Activated naive CD4-positive, alpha-beta T cell treated with anti-CD3 and anti-CD28 coated beads for 36 hours (primary cell): ENCODE measurements around the gene CCL2. TPM values are rescaled to one million over a fixed set of nuclear protein-coding genes. Genes with fewer than 3 reads are reported as not detected.
"Not testable (repeated sequence)": the region's sequence is repeated elsewhere in the genome, so short reads cannot be mapped to it uniquely, and the experiment has no call there.

Source experiments
- CTCF ChIA-PET: fragments of 350-600 bp; sonication (Branson Sonifier 250); formaldehyde crosslinking; loops from one replicate; lab custom pipeline; 2021; ENCODE audit warnings: antibody characterized with exemption; lab: Charles Lee
- DNase-seq: peaks from one replicate; pipeline ENCODE4 v3.0.0-alpha.2; 2020
- H3K27ac Mint-ChIP-seq: one replicate; pipeline ENCODE4 v1.8.0; 2021; ENCODE audit warnings: mild to moderate bottlenecking, mixed read lengths
- H3K27me3 Mint-ChIP-seq: one replicate; pipeline ENCODE4 v1.8.0; 2021; ENCODE audit warnings: low read depth, mixed read lengths
- H3K36me3 Mint-ChIP-seq: one replicate; pipeline ENCODE4 v1.8.0; 2021; ENCODE audit warnings: low read depth, mixed read lengths
- H3K4me1 Mint-ChIP-seq: one replicate; pipeline ENCODE4 v1.8.0; 2021; ENCODE audit warnings: low read depth, mixed read lengths
- H3K4me3 Mint-ChIP-seq: one replicate; pipeline ENCODE4 v1.8.0; 2021; ENCODE audit warnings: mild to moderate bottlenecking, moderate library complexity, mixed read lengths
- H3K9me3 Mint-ChIP-seq: one replicate; pipeline ENCODE4 v1.8.0; 2021; ENCODE audit warnings: mixed read lengths
- intact Hi-C: fragments of 100-400 bp; cut with micrococcal nuclease; formaldehyde crosslinking; loops from one replicate; pipeline ENCODE4 v1.15.1; 2023
- total RNA-seq, 2 experiments: library from RNA; stranded (reverse); gene quantifications; one replicate each; pipeline ENCODE4 v1.2.3, GENCODE V29; 2021

CCL2 gene
- total RNA-seq, 2 experiments from 2014 or later = not detected

DNA sequence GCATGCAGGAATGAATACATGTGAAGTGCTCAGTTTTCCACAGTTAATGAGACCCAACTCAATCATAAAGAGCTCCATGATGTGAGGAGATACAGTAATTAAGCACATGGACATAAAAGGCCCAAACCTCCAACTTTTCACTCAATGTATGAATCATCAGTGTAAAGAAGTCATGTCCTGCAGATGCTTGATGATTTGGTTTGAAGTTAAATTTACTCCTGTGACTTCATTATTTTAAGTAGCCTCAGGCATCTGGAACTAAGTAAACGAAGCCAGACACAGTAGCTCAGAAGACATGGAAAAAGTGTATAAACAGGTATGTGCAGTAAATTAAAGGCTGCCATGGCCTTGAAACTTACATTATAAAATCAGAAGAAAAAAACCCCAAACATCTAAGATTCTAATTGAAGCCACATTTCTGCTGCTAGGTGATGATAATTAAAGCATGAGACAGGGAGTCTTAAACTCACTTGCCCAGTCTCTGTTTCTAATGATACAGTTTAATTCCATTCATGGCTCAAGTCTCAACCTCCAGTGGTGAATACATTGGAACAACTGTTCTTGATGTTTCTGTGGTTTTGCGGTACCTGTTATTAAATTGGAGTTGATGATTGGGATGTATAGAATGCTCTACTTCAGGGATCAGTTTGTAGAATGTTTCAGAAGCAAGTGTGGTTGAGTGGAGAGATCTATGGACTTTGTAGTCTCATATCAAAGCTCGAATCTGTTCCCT, 28.9 kb upstream of the CCL2 start:
- Mint-ChIP-seq H3K36me3 (no peaks in the 10 kb centered on the region), H3K4me3 (no peak overlapping the region), H3K9me3 (peaks cover 6% of the 10 kb centered on the region), H3K27ac (no peak overlapping the region), H3K4me1 (no peaks in the 10 kb centered on the region), H3K27me3 (peaks cover 25% of the 10 kb centered on the region)
- no peak for DNase-seq
- intact Hi-C loops = no loop called here
- CTCF ChIA-PET = no interaction called here

DNA sequence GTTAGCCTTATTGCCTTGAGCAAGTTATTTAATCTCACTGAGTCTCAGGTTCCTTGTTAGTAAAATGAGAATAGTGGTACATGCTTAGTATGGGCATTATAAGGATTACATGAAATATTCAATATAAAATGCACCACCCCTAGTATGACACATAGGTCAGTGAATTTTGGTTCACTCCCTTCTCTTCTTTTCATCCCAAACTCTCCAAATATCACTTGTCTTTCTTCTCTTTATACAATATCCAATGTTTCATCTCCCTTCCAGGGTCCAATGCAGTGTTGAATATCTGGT, 28.4 kb upstream of the CCL2 start:
- CTCF ChIA-PET = no interaction called here
- H3K36me3 Mint-ChIP-seq = no peaks in the 10 kb centered on the region
- no peaks in the 10 kb centered on the region for H3K4me1 Mint-ChIP-seq
- no peak for DNase-seq
- no peak overlapping the region for H3K4me3 Mint-ChIP-seq
- no peak overlapping the region for H3K27ac Mint-ChIP-seq
- peaks cover 6% of the 10 kb centered on the region for H3K9me3 Mint-ChIP-seq
- H3K27me3 Mint-ChIP-seq = peaks cover 28% of the 10 kb centered on the region
- intact Hi-C loops = no loop called here

DNA sequence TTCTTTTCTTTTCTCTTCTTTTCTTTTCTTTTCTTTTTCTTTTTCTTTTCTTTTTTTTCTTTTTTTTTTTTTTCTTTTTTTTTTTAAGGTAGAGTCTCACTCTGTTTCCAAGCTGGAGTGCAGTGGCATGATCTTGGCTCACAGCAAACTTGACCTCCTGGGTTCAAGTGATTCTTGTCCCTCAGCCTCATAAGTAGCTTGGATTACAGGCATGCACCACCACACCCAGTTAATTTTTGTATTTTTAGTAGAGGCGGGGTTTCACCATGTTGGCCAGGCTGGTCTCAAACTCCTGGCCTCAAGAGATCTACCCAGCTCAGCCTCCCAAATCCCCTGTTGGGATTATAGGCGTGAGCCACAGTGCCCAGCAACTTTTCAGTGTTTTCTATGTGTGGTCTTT, 27.8 kb upstream of the CCL2 start:
- intact Hi-C loops, DNase-seq, H3K36me3 Mint-ChIP-seq, H3K9me3 Mint-ChIP-seq, H3K4me3 Mint-ChIP-seq, H3K4me1 Mint-ChIP-seq, CTCF ChIA-PET, H3K27ac Mint-ChIP-seq: not testable (repeated sequence)
- H3K27me3 Mint-ChIP-seq = peaks cover 26% of the 10 kb centered on the region

DNA sequence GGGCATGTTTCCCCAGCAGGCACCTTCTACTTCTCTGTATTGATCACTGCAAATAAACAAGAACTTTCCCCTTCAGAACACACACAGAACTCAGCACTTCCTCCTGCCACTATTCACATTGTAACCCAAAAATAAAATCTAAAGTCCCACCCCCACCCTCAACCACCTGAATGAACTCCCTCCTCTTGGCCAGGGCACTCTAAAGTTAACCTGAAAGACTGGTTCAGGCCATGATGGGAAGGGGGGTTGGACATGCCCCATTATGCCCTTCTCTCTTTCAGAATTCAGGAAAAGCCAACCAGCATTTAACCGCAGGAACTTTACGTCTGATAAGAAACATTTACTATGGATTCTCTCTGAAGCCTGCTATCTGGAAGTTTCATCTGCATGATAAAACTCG, 27.4 kb upstream of the CCL2 start:
- H3K27me3 Mint-ChIP-seq = peaks cover 28% of the 10 kb centered on the region
- H3K27ac Mint-ChIP-seq = no peak overlapping the region
- no peak for DNase-seq
- peaks cover 6% of the 10 kb centered on the region for H3K9me3 Mint-ChIP-seq
- H3K4me1 Mint-ChIP-seq = no peaks in the 10 kb centered on the region
- intact Hi-C loops = no loop called here
- H3K4me3 Mint-ChIP-seq = no peak overlapping the region
- no peaks in the 10 kb centered on the region for H3K36me3 Mint-ChIP-seq
- CTCF ChIA-PET = no interaction called here

DNA sequence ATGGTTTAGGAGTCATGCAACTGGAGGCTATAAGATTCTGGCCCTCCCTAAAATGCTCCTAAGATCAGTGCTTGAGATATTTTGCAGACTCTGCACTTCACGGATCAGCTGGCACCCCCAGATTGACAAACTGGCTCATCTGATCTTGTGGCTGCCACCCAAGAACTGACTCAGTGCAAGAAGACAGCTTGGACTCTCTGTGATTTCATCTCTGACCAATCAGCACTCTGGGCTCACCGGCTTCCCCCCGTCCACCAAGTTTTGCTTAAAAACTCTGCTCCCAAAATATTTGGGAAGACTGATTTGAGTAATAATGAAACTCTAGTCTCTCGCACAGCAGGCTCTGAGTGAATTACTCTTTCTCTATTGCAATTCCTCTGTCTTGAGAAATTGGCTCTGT, 26.3 kb upstream of the CCL2 start:
- Mint-ChIP-seq H3K4me1 (no peaks in the 10 kb centered on the region), H3K36me3 (no peaks in the 10 kb centered on the region), H3K4me3 (no peak overlapping the region), H3K27me3 (peaks cover 31% of the 10 kb centered on the region), H3K27ac (no peak overlapping the region), H3K9me3 (peaks cover 6% of the 10 kb centered on the region)
- intact Hi-C loops = no loop called here
- DNase-seq = no peak
- CTCF ChIA-PET = interaction anchor here (2.0 kb wide), 1 partner anchor 28 kb away, joined by 8 read pairs; no protein-coding TSS in a partner anchor

DNA sequence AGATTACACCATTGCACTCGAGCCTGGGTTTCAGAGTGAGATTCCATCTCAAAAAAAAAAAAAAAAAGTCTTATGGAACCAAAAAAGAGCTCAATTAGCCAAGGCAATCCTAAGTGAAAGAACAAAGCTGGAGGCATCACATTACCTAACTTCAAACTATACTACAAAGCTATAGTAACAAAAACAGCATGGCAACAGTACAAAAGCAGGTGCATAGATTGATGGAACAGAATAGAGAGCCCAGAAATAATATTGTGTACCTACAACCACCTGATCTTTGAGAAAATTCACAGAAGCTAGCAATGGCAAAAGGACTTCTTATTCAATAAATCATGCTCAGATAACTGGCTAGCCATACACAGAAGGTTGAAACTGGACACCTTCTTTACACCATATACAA, 24.7 kb upstream of the CCL2 start:
- Mint-ChIP-seq H3K27ac (no peak overlapping the region), H3K36me3 (no peaks in the 10 kb centered on the region), H3K4me1 (no peaks in the 10 kb centered on the region), H3K27me3 (peaks cover 29% of the 10 kb centered on the region), H3K9me3 (peaks cover 6% of the 10 kb centered on the region), H3K4me3 (no peak overlapping the region)
- CTCF ChIA-PET = interaction anchor here (0.6 to 2.0 kb wide), 3 partner anchors 30 to 167 kb away, joined by 3 to 8 read pairs (median 3); no protein-coding TSS in a partner anchor
- intact Hi-C loops = no loop called here
- no peak for DNase-seq

DNA sequence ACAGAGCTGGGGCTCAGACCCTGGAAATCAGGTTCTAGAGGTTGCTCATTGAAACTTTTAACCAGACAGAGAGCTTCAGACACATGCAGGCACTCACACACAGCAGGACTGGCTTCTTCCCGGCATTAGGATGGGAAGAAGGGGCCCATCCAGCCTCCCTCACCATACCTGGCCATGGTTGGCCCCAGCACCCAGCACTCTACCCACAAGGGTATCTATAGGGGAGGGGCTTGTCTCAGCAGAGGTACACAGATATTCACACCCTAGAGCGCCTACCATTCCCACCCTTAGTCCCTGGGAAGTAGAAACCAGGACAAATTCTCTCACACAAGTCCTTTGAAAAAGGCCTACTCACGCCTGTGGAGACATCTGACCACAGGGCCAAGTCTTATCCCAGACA, 20.5 kb upstream of the CCL2 start:
- H3K9me3 Mint-ChIP-seq = peaks cover 4% of the 10 kb centered on the region
- CTCF ChIA-PET = no interaction called here
- no peak overlapping the region for H3K4me3 Mint-ChIP-seq
- no peaks in the 10 kb centered on the region for H3K36me3 Mint-ChIP-seq
- peaks cover 25% of the 10 kb centered on the region for H3K27me3 Mint-ChIP-seq
- intact Hi-C loops = no loop called here
- H3K27ac Mint-ChIP-seq = no peak overlapping the region
- DNase-seq = no peak
- H3K4me1 Mint-ChIP-seq = no peaks in the 10 kb centered on the region

DNA sequence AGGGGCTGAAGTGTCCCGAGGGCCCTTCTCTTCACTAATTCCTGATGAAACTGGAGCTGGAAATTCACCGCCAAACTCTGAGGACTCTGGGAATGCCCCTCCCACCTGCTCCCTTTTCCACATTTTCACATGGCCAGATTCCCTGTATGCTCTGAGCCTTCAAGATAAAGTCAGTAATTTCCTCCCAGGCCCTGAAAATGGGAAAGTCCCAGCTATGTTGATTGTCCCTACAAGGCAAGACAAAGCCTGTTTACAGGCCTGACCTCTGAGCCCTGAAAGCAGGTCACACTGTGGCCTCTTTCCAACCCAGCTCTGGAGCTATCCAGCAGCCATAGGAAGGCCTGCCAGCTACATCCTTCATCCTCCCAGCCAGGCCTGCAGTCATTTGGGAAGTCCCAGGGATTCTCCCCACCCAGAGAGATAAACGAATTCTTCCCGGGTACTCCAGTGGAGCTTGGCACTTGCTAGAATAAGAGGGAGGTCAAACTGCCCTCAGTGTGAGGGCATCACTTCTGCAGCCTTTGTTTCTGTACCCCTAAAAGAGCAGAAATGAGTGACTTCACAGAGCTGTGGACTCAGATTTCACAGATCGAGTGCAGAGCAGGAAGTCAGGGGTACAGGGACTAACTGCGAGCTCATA, 19.6 kb upstream of the CCL2 start:
- CTCF ChIA-PET = interaction anchor here (0.7 kb wide), 1 partner anchor 35 kb away, joined by 4 read pairs; no protein-coding TSS in a partner anchor

DNA sequence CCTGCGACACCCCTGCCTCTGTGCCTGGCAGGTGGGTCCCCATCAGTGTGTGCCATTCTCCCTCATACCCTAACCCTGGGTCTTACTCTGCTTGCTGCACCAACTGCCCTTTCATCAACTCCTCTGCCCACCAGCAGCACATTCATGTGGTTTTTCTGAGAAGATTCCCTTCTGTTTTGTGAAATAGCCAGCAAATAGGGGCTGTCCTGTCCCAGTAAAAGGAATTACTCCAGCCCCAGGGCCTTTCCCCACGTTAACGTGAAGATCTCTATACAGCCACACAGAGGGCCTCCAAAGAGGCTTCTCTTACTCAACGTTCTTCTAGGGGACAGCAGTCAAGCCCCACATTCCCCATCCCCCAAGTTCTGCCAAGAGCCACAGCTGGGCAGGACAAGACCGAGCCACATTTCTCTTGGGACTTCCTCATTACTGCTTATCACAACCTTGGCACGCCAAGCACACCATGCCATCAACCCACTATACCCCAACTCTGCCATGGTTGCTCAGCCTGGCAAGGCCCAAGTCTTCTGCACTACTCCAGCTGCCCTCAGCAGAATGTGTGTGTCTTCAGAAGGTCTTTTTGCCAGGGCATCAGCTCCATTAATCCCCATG, 18.7 kb upstream of the CCL2 start:
- H3K4me3 Mint-ChIP-seq = no peak overlapping the region
- intact Hi-C loops = no loop called here
- DNase-seq = no peak
- no peak overlapping the region for H3K27ac Mint-ChIP-seq
- CTCF ChIA-PET = no interaction called here
- H3K9me3 Mint-ChIP-seq = no peaks in the 10 kb centered on the region
- H3K4me1 Mint-ChIP-seq = no peaks in the 10 kb centered on the region
- H3K27me3 Mint-ChIP-seq = peaks cover 20% of the 10 kb centered on the region
- H3K36me3 Mint-ChIP-seq = no peaks in the 10 kb centered on the region

More for the DNA sequence above, 19.6 kb upstream of the CCL2 start:
- Mint-ChIP-seq H3K9me3 (peaks cover 3% of the 10 kb centered on the region), H3K27me3 (peaks cover 27% of the 10 kb centered on the region), H3K4me3 (no peak overlapping the region), H3K36me3 (no peaks in the 10 kb centered on the region), H3K4me1 (no peaks in the 10 kb centered on the region), H3K27ac (no peak overlapping the region)
- no peak for DNase-seq
- intact Hi-C loops = no loop called here

DNA sequence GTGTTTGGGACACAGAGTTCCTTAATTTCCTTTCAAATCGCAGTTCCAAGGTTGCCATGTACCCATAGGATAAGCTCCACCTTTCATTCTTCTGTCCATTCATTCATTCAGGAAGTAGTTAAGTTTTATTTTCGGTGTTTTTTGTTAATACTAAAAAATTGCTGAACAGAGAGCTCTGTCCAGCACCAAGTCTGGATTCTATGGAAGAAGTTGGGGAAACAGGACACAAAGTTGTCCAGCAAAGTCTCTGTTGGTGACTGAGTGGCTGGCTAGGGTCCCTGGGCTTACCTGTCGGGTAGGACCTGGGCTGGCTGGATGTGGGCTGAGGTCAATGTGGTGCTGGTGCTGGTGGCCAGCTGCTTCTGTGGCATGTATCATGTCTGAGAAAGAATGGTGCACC, 17.6 kb upstream of the CCL2 start:
- no peaks in the 10 kb centered on the region for H3K36me3 Mint-ChIP-seq
- intact Hi-C loops = no loop called here
- H3K4me3 Mint-ChIP-seq = no peak overlapping the region
- CTCF ChIA-PET = no interaction called here
- H3K27me3 Mint-ChIP-seq = peaks cover 17% of the 10 kb centered on the region
- H3K4me1 Mint-ChIP-seq = no peaks in the 10 kb centered on the region
- no peaks in the 10 kb centered on the region for H3K9me3 Mint-ChIP-seq
- DNase-seq = no peak
- H3K27ac Mint-ChIP-seq = no peak overlapping the region

DNA sequence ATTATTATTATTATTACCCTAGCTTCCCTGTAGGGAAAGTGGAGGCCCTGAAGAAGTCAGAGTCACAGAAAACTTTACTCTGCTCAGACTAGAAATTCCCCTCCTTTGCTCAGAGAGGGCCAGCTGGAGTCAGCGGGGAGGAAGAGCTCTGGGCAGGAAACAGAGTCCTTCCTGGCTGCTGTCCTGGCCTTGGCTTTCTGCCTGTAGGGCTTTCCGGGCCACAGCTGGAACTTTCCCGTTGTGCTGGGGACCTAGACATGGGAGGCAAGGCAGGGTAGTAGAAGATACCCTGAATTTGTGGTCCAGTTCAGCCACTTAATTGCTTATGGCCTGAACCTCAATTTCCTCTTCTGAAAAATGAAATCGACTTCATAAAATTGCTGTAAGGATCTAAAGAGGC, 14.0 kb upstream of the CCL2 start:
- intact Hi-C loops = no loop called here
- no peaks in the 10 kb centered on the region for H3K4me1 Mint-ChIP-seq
- no peaks in the 10 kb centered on the region for H3K9me3 Mint-ChIP-seq
- H3K27me3 Mint-ChIP-seq = peaks cover 9% of the 10 kb centered on the region
- CTCF ChIA-PET = interaction anchor here (0.6 to 0.8 kb wide), 2 partner anchors 40 to 73 kb away, joined by 3 to 5 read pairs; no protein-coding TSS in a partner anchor
- H3K27ac Mint-ChIP-seq = no peak overlapping the region
- DNase-seq = no peak
- no peaks in the 10 kb centered on the region for H3K36me3 Mint-ChIP-seq
- no peak overlapping the region for H3K4me3 Mint-ChIP-seq

DNA sequence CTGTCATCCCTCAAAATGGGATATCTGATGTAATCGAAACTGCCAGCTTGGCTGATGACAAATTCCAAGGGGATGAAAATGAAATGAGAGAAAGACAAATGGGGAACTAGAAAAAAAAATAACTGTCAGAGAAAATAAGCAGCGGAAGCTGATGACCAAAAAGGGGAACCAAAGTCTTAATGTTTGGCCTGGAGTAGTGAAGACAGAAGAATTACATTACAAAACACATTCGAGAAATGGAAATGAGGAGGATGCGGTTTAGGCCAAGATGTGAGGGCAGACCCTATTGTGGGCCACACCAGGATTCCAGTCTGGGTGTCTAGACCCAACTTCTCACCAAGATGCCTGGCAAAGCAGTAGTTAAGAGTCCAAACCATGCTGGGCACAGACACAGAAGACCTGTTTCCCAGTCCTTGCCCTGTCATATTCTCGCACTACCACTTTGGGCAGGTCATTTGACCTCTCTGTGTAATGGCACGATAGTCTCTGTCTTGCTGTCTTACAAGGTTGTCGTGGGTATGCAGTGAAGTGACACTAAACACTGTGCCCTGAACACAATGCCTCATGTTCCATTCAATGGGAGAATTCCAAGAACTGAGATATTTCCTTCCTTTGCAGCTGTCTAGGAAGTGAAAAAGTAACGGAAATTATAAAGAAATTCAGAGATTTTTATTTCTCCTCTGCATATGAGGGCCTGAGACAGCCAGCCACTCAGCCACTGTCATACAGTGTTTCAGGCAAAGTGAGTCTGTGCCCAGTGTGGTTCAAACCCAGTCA, 12.3 kb upstream of the CCL2 start:
- Mint-ChIP-seq H3K4me3 (no peak overlapping the region), H3K9me3 (no peaks in the 10 kb centered on the region), H3K27me3 (peaks cover 8% of the 10 kb centered on the region), H3K4me1 (no peaks in the 10 kb centered on the region), H3K27ac (no peak overlapping the region), H3K36me3 (no peaks in the 10 kb centered on the region)
- no peak for DNase-seq
- intact Hi-C loops = no loop called here
- CTCF ChIA-PET = no interaction called here
